Measurements from ENCODE around the gene SLC52A3.
"Not testable (repeated sequence)": the region's sequence is repeated elsewhere in the genome, so short reads cannot be mapped to it uniquely, and the experiment has no call there.

The SLC52A3 gene

GRCh38 chr20:768426-768978, at the start of gene SLC52A3:
Gene SLC52A3, minus strand, starts transcription at chr20:768500. Its CDS starts 2,726 bp downstream, at chr20:765774.
- peak; percentile 47 to 50 for DNase-seq

GRCh38 chr20:815914-816606, 47.8 kb upstream of the SLC52A3 start:
- DNase-seq: peak; percentile 70 to 83

- no peak for DNase-seq
These were observed 46.9 kb upstream of the SLC52A3 start for GRCh38 chr20:815226-815625.

- DNase-seq: no peak
These were observed 45.1 kb upstream of the SLC52A3 start for GRCh38 chr20:813390-813789.

- not testable (repeated sequence) for DNase-seq
These were observed 44.1 kb upstream of the SLC52A3 start for GRCh38 chr20:812435-812814.

- not testable (repeated sequence) for DNase-seq
These were observed 43.6 kb upstream of the SLC52A3 start for GRCh38 chr20:811776-812434.

- DNase-seq: peak; percentile 2 to 17
These were observed 37.4 kb upstream of the SLC52A3 start for GRCh38 chr20:805713-806112.

- no peak for DNase-seq
These were observed 33.4 kb upstream of the SLC52A3 start for GRCh38 chr20:801678-802077.

GRCh38 chr20:800026-800425, 31.7 kb upstream of the SLC52A3 start:
- DNase-seq: not testable (repeated sequence)

- DNase-seq: not testable (repeated sequence)
These were observed 30.4 kb upstream of the SLC52A3 start for GRCh38 chr20:798746-799145.

- no peak for DNase-seq
These were observed 28.6 kb upstream of the SLC52A3 start for GRCh38 chr20:796921-797320.

- no peak for DNase-seq
These were observed 23.9 kb upstream of the SLC52A3 start for GRCh38 chr20:792248-792647.

- DNase-seq: no peak
These were observed 22.8 kb upstream of the SLC52A3 start for GRCh38 chr20:791056-791455.

GRCh38 chr20:787825-788224, 19.5 kb upstream of the SLC52A3 start:
- DNase-seq: no peak

GRCh38 chr20:779771-780170, 11.5 kb upstream of the SLC52A3 start:
- no peak for DNase-seq

GRCh38 chr20:776165-776564, 7.9 kb upstream of the SLC52A3 start:
- DNase-seq: no peak

GRCh38 chr20:775679-776135, 7.4 kb upstream of the SLC52A3 start:
- DNase-seq: no peak

- no peak for DNase-seq
These were observed 6.4 kb upstream of the SLC52A3 start for GRCh38 chr20:774660-775057.

GRCh38 chr20:774016-774659, 5.8 kb upstream of the SLC52A3 start:
- DNase-seq: no peak

- DNase-seq: no peak
These were observed 4.5 kb upstream of the SLC52A3 start for GRCh38 chr20:772806-773205.

GRCh38 chr20:771741-772464, 3.6 kb upstream of the SLC52A3 start:
- DNase-seq: no peak

GRCh38 chr20:770691-771090, 2.4 kb upstream of the SLC52A3 start:
- DNase-seq: no peak

GRCh38 chr20:766906-767305, 1.4 kb downstream of the SLC52A3 start:
- DNase-seq: no peak
